ENCODE data around the gene PER1. TPM values are rescaled to one million over a fixed set of nuclear protein-coding genes. Genes with fewer than 3 reads are reported as not detected.

Gene PER1
- total RNA-seq, 2 experiments from 2014 or later: 15.4 to 48.0 TPM

DNA sequence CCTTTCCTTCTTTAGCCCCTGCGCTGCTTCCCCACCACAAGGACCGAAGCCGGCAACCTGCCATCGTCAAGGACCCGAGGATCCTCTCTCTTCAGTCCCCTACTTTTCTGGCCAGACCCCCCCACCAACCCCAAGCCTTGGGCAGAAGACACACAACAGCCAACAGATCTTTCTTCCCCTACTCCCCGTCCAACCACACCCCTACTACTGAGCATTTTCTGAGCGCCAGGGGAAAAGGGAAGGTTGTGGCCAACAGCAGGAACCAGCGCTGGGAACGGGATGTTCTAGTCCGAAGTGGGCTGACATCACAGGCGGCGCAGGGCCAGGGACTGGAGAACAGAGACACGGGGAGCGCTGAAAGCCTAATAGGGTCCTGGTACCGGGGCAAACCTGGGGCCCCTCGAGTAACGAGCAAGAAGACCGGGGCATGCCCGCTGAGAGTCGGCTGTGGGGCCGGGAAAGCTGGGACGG is 528 bp downstream of the PER1 start:
- Histone ChIP-seq H3K4me3 (ENCODE audit: low read depth, low read length, poor library complexity, severe bottlenecking) (peak overlapping the region; percentile 82), H3K79me2 (ENCODE audit: insufficient read depth, low read depth, low read length) (peaks cover 12% of the 10 kb centered on the region; the same call in 1 of the 2 replicates), H3K27ac (ENCODE audit: low read depth, low read length, poor library complexity, severe bottlenecking) (peak overlapping the region; percentile 70), H3K9me2 (ENCODE audit: insufficient read depth, low read length) (no peaks in the 10 kb centered on the region), H3K4me1 (ENCODE audit: insufficient read depth, low read length, poor library complexity, severe bottlenecking) (peaks cover 47% of the 10 kb centered on the region), H2AFZ (ENCODE audit: low read length) (peak overlapping the region; percentile 16; the same call in 1 of the 2 replicates), H3K36me3 (ENCODE audit: insufficient read depth, low read length) (peaks cover 35% of the 10 kb centered on the region), H3K9me3 (ENCODE audit: low read length) (no peaks in the 10 kb centered on the region), H3K4me2 (ENCODE audit: low read length) (peak overlapping the region; percentile 95), H4K20me1 (ENCODE audit: insufficient read depth, low read length) (no peaks in the 10 kb centered on the region; the same call in 1 of the 2 replicates)
- DNase-seq (ENCODE audit: low spot score): peak; percentile 41
- ChIA-PET CTCF (ENCODE audit: unreplicated experiment) (interaction anchor here (0.6 kb wide), 1 partner anchor 317 kb away, joined by 5 read pairs; no protein-coding TSS in a partner anchor), POLR2A (interaction anchor here (0.5 to 1.1 kb wide), 4 partner anchors 14 to 527 kb away, joined by 3 to 4 read pairs (median 3); no protein-coding TSS in a partner anchor)
- TF ChIP-seq EZH2phosphoT487 (IDR thresholded peaks at IDR 0.05; ENCODE audit: borderline replicate concordance, low read depth, low read length) (no peak), CTCF (conservative IDR thresholded peaks at IDR 0.05; ENCODE audit: low read length) (no peak)
- intact Hi-C loops (cut with micrococcal nuclease; ENCODE audit: unreplicated experiment): loop anchor here (1.0 to 10.0 kb wide), 2 partner anchors 12 to 317 kb away; partner anchors contain the start of gene KDM6B
- no TSS peak for BruUV-seq (replicated peaks)

- peaks cover 47% of the 10 kb centered on the region for H3K4me1 ChIP-seq (ENCODE audit: insufficient read depth, low read length, poor library complexity, severe bottlenecking)
- no peak overlapping the region; the same call in 1 of the 2 replicates for H2AFZ ChIP-seq (ENCODE audit: low read length)
- CTCF ChIA-PET (ENCODE audit: unreplicated experiment): no interaction called here
- H3K4me3 ChIP-seq (ENCODE audit: low read depth, low read length, poor library complexity, severe bottlenecking): peak overlapping the region; percentile 82
- H4K20me1 ChIP-seq (ENCODE audit: insufficient read depth, low read length): no peaks in the 10 kb centered on the region; the same call in 1 of the 2 replicates
- peaks cover 12% of the 10 kb centered on the region; the same call in 1 of the 2 replicates for H3K79me2 ChIP-seq (ENCODE audit: insufficient read depth, low read depth, low read length)
- peak; percentile 89 for DNase-seq (ENCODE audit: low spot score)
- POLR2A ChIA-PET: interaction anchor here (0.5 to 1.1 kb wide), 6 partner anchors 10 to 526 kb away, joined by 3 to 4 read pairs (median 4); partner anchors contain the start of gene SLC25A35
- H3K4me2 ChIP-seq (ENCODE audit: low read length): peak overlapping the region; percentile 95
- intact Hi-C loops (cut with micrococcal nuclease; ENCODE audit: unreplicated experiment): loop anchor here (1.0 to 10.0 kb wide), 2 partner anchors 12 to 316 kb away; partner anchors contain the start of gene KDM6B
- H3K9me3 ChIP-seq (ENCODE audit: low read length): no peaks in the 10 kb centered on the region
- peaks cover 40% of the 10 kb centered on the region for H3K36me3 ChIP-seq (ENCODE audit: insufficient read depth, low read length)
- TSS peak; percentile 46 for BruUV-seq (replicated peaks)
- peak overlapping the region; percentile 70 for H3K27ac ChIP-seq (ENCODE audit: low read depth, low read length, poor library complexity, severe bottlenecking)
- H3K9me2 ChIP-seq (ENCODE audit: insufficient read depth, low read length): no peaks in the 10 kb centered on the region
- no peak for TF ChIP-seq CTCF (conservative IDR thresholded peaks at IDR 0.05; ENCODE audit: low read length)
- no peak for TF ChIP-seq EZH2phosphoT487 (IDR thresholded peaks at IDR 0.05; ENCODE audit: borderline replicate concordance, low read depth, low read length)
Observed at GRCh38 chr17:8151120-8151640, 1.0 kb downstream of the PER1 start.
